Kidney epithelial cell (primary cell): ENCODE data around the gene WRAP53. TPM values are rescaled to one million over a fixed set of nuclear protein-coding genes. Genes with fewer than 3 reads are reported as not detected.

Source experiments
- DNase-seq: peaks from one replicate; pipeline ENCODE4 v3.0.0-alpha.2; 2010; ENCODE audit warnings: low read depth
- H3K27me3 ChIP-seq: 2 replicates; pipeline ENCODE4 v1.6.0; 2011; ENCODE audit warnings: low read length; ENCODE audit not compliant: control insufficient read depth, insufficient read depth
- H3K36me3 ChIP-seq: 2 replicates; pipeline ENCODE4 v1.5.1; 2011; ENCODE audit warnings: low read length; ENCODE audit not compliant: control insufficient read depth, insufficient read depth
- H3K4me3 ChIP-seq: 2 replicates; pipeline ENCODE4 v1.5.1; 2011; ENCODE audit warnings: low read depth, mild to moderate bottlenecking, control low read depth, low read length
- CTCF ChIP-seq: IDR thresholded peaks from 2 replicates; pipeline ENCODE4 v1.5.1; 2011; ENCODE audit warnings: mild to moderate bottlenecking, moderate library complexity, low read length, control low read depth, inconsistent platforms; ENCODE audit not compliant: insufficient read depth, poor library complexity, severe bottlenecking
- total RNA-seq: library from RNA; depleted of rRNA; stranded (reverse); fragments of >200 nt; gene quantifications from 2 replicates; pipeline ENCODE4 v1.2.3, GENCODE V29; 2015

The WRAP53 gene
- total RNA-seq, 1 donor from 2014 or later, result 13.3 TPM

DNA sequence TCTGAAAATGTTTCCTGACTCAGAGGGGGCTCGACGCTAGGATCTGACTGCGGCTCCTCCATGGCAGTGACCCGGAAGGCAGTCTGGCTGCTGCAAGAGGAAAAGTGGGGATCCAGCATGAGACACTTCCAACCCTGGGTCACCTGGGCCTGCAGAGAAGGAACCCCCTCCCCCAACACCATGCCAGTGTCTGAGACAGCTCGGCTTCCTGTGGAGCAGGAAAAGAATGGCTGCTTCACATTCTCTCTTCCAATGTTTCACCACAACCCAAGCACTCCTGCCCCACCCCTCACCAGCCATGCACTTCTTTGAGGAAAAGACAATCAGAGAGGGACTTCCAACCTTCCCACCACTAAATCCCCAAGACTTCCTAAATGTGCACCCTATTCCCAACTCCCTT lies 11.7 kb upstream of the WRAP53 start:
- H3K27me3 ChIP-seq, result no peaks in the 10 kb centered on the region
- no peak for DNase-seq
- peaks cover 4% of the 10 kb centered on the region for H3K36me3 ChIP-seq
- H3K4me3 ChIP-seq, result no peak overlapping the region
- TF ChIP-seq CTCF, result no peak

- TF ChIP-seq CTCF, result no peak
- peaks cover 4% of the 10 kb centered on the region for H3K36me3 ChIP-seq
- no peak for DNase-seq
- no peak overlapping the region for H3K4me3 ChIP-seq
- no peaks in the 10 kb centered on the region for H3K27me3 ChIP-seq
These were observed 10.7 kb upstream of the WRAP53 start for GRCh38 chr17:7677388-7678067.

DNA sequence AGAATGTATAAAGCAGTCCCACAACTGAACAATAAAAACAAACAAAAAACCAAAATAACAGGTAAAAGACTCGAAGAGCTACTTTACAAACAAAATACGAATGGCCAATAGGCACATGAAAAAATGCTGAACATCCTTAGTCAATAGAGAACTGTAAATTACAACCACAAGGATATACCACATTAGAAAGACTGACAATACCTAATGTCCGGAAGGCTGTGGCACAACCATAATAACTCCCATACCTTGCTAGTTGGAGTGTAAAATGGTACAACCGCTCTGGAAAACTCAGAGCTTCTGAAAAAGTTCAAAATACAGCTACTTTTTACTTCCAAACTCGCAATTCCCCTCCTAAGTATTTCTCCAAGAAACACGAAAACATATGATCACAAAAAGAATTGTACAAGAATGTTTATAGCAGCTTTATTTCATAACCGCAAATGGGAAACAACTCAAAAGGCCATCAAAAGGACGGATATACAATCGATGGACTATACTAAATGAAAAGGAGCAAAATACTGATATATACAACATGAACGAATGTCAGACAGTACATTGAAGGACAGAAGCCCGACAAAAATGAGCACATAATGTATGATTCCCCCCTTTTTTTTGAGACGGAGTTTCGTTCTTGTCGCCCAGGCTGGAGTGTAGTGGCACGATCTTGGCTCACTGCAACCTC lies 3.3 kb upstream of the WRAP53 start:
- no peak for DNase-seq
- no peaks in the 10 kb centered on the region for H3K36me3 ChIP-seq
- no peaks in the 10 kb centered on the region for H3K27me3 ChIP-seq
- H3K4me3 ChIP-seq, result peak overlapping the region; percentile 91
- TF ChIP-seq CTCF, result no peak

GRCh38 chr17:7685533-7686221 lies 2.6 kb upstream of the WRAP53 start:
- peak; percentile 70 for DNase-seq
- no peaks in the 10 kb centered on the region for H3K36me3 ChIP-seq
- H3K27me3 ChIP-seq, result no peaks in the 10 kb centered on the region
- TF ChIP-seq CTCF, result no peak
- H3K4me3 ChIP-seq, result peak overlapping the region; percentile 91

GRCh38 chr17:7686222-7687071 lies 1.8 kb upstream of the WRAP53 start:
- peak overlapping the region; percentile 91 for H3K4me3 ChIP-seq
- no peak for TF ChIP-seq CTCF
- no peak for DNase-seq
- H3K27me3 ChIP-seq, result no peaks in the 10 kb centered on the region
- H3K36me3 ChIP-seq, result no peaks in the 10 kb centered on the region
